Non-pigmented ciliary epithelial cell (primary cell): ENCODE data around the gene IRF2BP2.

Experiments used
- DNase-seq: peaks from one replicate; pipeline ENCODE4 v3.0.0-alpha.2; 2010; ENCODE audit warnings: low read depth

IRF2BP2 gene

DNA sequence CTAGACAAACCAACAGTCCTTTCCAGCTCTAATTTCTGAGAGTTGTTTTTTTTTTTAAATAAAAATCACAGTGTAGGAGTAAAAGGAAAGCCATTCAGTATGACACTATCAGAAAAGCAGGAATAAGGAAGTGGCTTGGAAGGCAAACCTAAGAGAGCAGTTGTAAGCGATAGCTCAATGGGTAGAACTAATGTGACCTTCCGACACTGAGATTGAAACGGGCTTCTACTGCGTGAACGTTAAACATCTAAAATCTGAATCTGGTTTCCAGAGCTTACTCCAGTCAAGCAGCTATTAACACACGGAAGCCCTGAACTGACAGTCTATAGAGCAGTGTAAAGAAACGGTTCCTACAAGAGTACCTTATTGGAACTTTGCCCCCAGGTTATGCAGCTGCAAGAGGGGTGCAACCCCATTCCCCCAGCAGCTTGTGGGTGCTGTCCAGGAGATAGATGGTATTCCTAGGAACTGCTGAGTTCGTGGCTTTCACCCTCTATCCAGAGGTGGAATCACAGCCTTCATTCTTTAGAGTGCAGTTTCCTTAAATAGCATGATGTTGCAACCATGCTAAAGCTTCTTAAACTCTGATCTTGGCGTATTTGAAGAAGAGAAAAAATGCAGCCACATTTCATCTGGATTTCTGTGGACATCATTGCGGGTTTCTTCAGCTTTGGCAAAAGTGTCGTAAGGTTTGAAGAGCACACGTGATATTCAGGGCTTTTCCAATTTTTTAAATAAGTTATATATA lies 3.3 kb upstream of the IRF2BP2 start:
- DNase-seq = no peak

DNA sequence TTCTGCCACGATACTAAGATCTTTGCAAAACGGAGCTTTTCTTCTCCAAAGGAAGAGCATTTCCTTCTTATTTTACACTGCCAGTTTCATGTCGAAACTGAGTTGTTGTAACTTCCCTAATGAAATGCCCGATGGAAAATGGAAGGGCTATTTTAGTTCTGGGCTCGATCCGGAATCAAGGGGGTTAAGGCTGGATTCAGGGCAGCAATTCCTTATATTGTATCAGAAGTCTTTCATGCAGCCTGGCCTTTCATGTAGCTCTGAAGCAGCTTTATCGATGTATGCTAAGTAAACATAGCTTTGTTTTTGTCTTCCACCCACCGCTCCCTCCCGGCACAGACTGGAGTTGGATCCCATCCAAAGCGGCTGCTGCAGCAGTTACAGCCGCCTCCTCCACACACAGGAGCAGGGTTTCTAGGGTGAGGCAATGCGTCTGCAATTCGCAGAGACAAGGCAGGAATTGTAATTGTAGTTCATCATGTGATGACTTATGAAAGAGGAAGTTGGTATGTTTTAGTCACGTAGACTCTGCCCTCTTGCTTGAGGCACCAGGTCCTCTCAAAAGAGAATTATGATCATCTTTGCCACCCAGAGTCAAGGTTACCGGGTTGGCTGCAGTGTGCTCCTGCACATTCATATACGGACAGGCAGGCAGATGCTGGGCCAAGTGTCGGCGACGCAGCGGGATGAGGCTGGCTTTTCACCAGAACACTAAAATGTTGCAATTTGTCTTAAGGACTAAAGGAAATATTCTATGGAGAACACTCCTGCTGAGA lies 2.6 kb upstream of the IRF2BP2 start:
- DNase-seq = peak; percentile 98

DNA sequence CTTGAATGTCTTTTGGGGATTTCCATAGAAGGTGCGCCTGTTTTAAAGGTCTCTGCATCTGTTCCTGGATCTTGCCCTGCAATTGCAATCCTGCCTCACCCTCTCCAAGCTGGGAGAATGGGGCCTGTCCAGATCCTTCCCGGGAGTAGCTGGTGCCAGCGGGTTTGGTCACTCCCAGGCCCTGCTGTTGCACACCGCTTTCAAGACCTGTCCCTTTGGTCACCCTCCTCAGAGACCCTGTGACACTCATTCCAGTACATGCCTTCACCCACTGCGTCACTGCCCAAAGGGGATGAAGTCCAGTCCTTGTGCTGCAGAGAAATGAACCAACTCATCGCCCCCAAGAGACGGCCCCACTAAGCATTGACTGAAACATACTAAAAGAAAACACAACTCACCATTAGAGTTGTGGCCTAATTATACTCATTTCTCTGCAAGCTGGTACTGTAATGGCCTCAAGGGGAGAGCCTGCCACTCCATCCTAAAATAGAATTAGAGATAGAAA lies 1.9 kb upstream of the IRF2BP2 start:
- no peak for DNase-seq

DNA sequence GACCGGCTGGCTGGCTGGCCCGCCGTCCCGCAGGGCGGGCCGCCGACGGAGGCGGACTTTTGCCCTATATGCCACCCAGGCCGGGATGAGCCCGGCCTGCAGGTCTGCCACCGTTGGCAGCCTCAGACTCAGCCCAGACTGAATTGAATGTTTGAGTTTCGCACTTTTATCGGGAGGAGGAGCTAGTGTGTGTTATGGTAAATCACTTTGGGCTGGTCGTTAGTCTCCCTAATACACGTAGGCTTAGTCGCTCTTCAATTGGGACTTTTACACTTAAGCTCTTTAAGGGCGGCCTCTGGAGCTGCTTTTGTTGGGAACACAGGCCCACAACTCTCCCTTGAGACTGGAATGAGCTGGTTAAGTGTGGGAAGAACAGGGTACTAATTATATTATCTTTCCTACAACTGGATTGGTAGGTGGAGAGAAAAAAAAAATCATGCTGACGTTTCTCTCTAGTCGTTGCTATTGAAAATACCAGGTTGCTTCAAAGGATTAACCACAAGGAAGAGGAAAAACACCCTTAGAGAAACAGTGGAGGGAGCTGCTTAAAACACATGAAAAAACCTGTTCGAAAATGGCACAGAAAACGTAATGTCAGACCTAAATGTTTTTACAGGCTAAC lies 1.4 kb upstream of the IRF2BP2 start:
- DNase-seq = no peak

DNA sequence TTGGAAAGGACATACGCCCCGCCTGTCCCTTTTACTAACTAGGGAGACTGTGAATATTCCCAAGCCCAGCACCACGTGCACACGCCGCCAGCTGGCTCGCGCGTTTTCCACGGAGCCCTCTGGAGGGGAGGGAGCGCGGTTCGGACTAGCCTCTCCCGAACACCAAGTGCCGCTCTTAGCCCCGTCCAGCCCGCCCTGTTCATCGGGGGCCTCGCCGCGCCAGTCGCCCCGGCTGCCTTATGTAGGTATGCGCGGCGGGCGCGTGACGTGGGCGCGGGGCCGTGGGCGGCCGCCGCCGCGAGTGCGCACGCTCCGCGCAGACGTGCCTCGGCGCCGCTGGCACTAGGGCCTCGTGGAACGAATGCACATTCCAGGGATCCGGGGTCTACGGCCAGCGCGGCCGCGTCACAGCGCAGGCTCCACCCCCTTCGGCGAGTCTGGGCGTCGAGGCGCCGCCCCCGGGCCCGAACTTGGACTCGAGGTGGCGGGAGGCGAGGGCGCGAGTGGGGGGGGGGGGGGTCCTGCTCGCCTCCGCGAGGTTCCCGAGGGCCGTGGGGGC lies 767 bp upstream of the IRF2BP2 start:
- DNase-seq = no peak

DNA sequence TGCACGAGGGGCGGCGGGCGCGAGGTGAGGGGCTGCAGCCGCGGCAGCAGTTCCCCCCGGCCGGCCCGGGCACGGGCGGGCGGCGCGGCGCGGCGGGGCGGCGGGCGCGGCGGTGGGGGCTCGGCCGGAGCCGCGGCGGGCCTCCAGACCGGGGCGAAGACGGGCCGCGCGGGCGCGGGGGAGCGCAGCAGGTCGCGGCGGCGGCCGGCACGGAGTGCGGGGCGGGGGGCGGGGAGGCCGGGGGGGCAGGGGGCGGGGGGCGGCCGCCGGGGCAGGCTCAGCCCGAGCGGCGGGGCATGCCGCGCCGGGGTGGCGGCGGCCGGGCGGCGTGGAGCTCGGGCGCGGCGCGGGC lies 311 bp downstream of the IRF2BP2 start:
- DNase-seq = no peak

DNA sequence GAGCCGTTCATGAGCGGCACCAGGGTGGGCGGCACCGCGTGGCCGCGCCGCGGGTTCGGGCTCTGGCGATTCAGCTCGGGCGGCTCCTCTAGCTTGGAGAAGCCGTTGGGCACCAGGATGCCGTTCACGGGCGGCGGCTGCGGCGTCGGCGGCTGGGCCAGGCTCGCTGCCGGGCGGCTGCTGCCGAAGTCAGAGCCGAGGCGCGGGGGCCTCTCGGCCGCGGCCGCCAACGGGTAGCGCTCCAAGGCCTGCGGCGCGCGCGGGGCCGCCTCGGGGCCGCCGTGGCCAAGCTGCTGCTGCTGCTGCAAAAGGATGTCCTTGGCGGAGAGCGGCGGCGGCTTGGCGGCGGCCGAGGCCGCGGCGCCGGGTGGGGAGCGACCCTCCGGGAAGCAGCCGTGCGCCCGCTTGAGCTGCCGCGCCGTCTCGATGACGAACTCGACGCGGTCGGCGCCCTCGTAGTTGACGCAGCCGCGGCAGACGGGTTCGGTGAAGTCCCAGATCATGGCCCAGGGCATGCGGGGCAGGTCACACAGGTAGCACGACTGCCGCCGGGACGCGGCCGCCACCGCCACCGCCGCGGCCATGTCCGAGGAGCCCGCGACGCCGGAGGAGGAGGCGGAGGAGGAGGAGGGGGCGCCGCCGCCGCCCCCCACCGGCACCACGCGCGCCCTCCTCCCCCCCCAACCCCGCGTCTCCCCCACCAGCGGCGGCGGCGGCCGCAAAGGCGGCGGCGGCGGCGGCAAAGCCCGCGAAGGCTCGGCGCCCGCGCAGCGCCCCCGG lies 877 bp downstream of the IRF2BP2 start:
- DNase-seq = no peak

DNA sequence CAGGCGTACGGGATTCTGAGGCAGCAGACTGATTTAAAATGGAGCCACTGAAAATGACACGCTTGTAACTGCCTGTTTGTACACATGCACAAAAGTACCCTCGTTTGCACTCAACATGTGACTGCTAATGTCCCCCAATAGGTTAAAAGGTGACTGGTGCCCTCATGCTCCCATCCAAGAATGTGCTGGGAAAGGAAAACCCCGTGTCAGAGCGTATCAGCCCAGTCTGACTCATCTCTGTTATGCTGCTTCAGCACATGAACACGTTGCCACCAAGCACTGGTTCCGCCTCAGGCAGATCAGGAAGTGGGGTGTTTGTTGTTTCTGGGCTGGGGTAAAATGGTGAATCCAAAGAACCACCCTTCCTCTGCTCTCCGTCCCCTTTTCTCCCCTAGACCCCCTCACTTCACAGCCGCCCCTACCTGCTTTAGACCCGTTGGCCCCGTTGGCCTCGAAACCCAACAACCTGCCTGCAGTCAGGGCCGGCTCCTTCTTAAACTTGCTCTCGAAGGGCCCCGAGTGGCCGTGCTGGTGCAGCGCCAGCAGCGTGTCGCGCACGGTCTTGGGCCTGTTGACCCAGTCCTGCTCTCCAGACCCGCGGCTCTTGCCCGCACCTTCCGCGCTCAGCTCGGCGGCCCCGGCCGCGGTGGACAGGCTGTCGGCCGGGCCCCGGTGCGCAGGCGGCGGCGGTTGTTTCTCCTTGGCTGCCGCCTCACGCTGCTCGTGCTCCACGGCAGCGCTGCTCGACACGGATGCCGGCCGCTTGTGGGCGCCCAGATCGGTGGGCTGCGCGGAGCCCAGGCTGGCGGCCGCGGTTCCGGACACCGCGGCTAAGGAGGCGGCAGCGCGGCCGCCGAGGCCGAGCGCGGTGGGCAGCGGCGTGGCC lies 1.7 kb downstream of the IRF2BP2 start:
- no peak for DNase-seq

DNA sequence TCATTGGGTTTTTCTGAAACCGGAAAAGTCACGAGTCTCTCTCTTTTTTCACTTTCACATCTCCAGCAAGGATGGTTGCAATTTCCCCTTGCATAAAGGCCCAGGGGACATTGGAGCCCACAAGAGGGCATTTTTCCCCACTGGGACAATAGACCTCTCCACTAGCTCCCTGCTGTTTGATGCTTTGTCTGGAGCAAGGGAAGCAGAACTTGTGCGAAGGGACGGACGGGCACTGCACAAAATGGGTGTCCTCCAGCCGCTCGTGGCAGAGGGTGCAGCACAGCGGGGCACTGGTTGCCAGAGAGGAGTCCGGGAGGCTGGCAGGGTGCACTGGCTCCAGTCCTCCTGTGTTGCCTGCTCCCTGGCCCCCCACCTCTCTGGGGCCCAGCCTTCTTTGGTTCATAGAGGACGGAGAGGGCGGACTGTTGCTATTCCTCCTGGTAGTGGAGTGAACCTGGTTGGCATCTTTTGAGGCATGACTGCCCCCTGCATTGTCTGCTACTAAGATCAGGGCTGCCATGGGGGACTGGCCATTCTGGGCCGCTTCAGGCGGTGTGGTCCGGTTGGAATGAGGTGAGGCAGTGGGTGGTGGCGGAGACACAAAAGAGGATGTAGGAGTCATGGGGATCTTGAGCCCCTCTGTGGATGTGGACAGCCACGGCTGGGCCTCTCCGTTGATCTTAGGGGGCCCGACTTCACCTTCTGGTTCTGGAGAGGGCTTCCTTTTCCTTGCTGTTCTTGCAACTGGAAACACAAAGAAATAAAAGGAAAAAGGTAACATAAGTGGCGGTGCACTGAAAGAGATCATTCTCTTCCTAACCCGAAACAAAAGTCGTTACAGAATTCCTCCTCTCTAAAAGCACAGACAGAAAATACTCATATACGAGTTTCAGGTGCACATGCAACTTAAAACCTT lies 2.6 kb downstream of the IRF2BP2 start:
- no peak for DNase-seq

DNA sequence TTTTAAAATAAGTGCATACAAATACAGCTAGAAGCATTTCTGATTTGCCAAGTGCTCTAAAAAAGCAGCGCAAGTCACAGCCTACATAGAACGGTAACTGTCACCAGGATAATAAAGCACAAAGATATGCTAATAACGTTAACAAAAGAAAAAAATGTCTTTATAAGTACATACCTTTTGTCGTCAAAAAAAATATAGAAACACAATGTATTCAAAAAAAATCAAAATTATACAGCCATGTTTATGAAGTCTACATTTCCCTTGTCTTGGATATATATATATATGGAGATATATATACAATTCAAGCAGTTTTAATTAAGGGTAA lies 3.2 kb downstream of the IRF2BP2 start:
- DNase-seq = no peak

DNA sequence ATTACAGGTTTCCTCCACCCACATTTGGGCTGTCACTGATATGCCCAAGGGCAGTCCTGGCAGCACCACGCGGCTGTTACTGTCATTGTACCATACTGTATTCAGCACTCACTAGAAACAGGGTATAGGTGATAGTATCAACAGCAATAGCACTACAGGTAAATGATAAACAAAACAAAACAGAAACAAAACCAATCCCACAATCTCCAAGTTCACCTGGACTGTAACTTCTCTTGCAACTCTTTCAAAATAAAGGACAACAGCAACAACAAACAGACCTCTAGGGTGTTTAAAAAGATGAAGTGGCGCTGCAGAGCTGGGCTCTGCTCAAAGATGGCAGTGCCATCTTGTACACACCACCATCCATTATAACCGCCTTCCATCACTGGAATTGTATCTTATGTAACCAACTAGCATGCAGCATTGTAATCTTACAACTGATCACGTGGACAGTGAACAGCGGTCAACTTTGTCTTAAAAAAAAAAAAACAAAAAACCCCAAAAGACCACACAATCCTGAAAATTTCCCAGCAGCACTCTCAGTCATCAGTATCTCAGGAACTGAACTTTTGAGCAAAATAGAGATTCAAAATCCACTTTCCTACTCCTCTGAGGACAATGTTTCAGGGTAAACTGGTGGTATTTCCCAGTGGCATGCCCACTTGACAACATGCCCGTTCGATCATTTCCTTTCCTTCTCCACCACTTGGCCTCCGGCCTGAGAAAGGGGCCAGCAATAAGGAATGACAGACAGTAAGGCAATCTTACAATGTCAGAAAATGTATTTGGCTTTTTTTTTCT lies 3.8 kb downstream of the IRF2BP2 start:
- DNase-seq = no peak

DNA sequence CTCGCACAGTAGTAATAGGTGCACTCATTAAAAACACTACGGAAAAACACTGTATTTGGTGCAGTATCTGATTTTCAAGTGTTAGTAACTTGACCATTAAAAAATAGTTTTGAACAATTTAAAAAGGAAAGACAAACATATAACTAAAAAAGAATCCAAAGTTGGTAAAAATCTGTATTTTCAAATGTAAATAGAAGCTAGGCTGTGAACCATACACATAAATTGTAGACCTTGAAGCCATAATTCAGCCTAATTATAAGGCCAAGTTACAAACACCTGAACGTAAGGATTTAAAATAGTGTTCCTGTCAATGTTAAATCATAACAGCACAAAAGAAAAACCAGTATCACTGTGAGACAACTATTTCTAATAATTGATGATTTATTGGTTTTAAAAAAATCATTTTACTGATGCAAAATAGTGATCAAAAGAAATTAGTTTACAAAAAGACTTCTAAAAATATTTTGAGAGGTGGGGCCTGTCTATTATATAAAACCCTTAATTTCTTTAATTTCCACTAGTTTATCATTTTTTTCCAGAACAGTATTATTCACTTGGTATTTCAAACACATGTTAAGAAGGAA lies 4.5 kb downstream of the IRF2BP2 start:
- no peak for DNase-seq

DNA sequence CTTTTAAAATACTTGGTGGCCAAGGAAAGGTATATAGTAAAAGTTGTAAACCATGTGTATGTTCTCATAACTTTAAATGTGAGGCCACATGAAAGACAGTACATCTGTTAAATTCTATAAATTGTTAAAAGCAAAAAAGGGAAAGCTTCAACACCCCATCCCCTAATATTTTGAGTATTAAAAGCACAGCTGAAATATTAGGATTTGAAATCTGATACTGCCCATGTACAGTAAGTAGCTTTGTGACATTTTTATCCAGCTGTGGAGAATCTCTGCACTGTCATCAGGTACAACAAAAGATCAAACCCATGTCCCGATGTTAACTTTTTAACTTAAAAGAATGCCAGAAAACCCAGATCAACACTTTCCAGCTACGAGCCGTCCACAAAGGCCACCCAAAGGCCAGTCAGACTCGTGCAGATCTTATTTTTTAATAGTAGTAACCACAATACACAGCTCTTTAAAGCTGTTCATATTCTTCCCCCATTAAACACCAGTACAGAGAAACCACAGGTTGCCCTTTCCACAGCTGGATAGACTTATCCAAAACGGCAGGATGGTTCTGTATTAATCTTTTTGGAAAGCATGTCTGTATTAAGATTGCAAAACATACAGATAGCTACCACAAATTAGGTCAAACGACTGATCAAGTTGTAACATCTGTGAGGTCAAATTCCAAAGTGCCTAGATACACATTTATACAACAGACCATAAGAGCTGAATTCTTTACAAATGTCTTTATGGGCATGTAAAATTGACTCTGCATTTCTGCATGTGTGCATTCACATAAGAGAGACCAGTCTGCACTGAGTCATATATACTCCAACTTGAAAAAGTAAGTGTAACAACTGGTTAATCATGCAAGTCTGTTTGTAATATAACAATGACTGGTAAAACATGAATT lies 5.2 kb downstream of the IRF2BP2 start:
- DNase-seq = no peak

DNA sequence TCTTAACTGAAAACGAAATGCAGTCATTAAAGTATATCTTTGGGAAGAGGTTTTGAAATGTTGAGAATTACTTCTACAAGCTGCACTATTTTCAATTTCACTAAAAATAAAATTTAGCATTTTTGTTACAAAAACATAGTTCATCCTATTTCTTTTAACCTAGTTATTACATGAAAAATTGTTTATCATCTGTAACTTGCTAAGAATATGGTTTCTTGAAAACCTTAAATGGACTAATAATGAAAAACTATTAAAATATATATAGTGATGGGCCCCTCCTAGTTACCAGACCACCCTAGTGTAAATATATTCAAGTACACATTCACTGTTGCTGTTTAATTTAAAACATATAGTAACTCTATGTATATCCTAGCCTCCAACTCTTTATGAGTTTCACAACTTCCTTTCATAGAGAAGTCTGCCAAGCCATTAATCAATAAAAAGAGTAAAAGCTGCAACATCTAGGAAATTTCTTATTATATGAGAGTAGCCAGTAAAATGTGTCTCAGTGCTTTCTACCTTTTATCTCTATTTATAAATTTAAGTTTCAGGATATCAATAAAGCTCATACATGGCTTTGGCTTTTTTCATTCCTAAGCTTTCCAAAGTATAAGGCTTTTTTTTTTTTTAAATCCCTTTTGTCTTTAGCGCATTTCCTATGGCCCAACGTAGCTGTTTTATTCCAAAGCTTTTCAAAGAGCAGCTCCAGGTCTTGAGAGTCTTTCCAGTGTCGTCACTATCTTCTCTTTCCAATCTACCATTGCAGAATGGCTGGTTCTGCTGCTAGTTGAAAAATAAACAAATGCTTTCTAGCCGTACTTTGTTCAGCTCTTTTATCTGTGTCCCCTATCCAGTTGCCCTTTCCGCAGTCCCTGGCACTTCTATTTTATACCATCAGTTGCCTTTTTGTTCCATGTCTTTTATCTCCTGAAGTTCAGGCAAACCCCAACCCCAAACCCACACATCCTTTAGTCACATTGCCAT lies 6.5 kb downstream of the IRF2BP2 start:
- DNase-seq = no peak

DNA sequence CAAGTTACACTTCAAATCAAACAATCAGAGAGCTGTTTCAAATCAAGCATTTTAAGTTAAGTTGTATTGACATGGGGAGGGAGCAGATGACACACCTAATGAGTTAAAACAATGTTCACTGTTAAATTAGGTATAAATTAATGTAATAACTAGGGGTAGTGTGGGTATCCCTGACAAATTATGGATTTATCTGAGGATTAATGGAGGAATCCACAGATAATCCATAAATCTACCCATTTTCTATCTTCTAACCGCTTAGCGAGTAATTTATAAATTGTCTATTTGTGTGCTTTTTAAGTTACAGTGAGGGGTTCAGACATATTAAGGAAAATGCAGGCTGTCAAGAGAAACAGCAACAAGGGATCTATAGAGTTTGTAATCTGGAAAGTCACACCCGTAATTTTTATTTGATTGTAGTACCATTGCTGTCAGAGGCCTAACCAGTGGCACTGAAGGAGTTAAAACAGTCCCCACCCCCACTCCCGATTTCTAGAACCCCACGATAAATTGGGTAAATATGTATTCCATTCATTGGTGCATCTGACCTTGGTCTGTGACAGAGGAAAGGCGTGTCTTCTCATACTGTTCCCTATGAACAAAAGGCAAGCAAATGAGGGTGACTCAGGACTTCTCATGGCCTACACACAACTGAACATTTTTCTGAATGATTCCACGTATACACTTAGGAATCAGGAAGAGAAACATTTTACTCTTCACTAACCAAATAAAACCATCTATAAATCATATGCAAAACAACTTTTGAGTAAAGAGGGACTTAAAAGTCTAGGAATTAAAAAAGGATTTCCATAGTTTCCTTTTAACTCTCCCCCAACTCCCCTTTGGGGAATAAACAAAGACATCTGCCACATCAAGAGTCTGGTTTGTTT lies 7.4 kb downstream of the IRF2BP2 start:
- DNase-seq = peak; percentile 93
